Measurements from ENCODE around the gene IL31RA.

IL31RA gene

DNA sequence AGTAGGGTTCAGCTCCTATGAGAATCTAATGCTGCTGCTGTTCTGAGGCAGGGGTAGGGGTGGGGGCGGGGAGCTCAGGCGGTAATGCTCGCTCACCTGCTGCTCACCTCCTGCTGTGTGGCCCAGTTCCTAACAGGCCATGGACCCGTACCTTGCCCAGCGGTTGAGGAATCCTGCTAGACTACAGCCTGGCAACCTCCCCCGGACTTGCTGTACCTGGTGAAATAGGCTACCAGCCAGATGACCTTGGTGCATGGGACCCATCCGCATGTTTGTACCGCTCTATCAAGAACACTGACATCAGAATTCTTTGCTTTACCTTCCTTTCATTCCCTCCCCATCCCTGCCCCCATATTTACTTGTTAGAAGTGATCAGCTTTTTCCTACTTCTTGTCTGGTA lies 15.3 kb downstream of the IL31RA start:
- Histone ChIP-seq H3K36me3 (ENCODE audit: low read length) (no peaks in the 10 kb centered on the region), H3K9me3 (ENCODE audit: insufficient read depth, low read length) (no peaks in the 10 kb centered on the region), H2AFZ (ENCODE audit: low read depth, low read length, severe bottlenecking) (no peak overlapping the region), H3K4me2 (ENCODE audit: low read depth, low read length, poor library complexity, severe bottlenecking) (no peak overlapping the region), H3K27me3 (ENCODE audit: low read length) (no peaks in the 10 kb centered on the region), H3K9ac (ENCODE audit: low read length) (no peak overlapping the region), H3K9me2 (replicated peaks; ENCODE audit: insufficient read depth, low read length) (no peaks in the 10 kb centered on the region), H3K79me2 (ENCODE audit: insufficient read depth, low read length) (no peaks in the 10 kb centered on the region), H3K27ac (ENCODE audit: low read depth, low read length) (no peak overlapping the region), H4K20me1 (ENCODE audit: low read depth, low read length) (no peaks in the 10 kb centered on the region), H3F3A (ENCODE audit: insufficient read depth) (no peaks in the 10 kb centered on the region), H3K4me3 (ENCODE audit: insufficient read depth, low read length, poor library complexity, severe bottlenecking) (no peak overlapping the region)
- no peak for TF ChIP-seq EZH2phosphoT487 (conservative IDR thresholded peaks at IDR 0.05; ENCODE audit: low read length)
- TF ChIP-seq, protein P1, sequence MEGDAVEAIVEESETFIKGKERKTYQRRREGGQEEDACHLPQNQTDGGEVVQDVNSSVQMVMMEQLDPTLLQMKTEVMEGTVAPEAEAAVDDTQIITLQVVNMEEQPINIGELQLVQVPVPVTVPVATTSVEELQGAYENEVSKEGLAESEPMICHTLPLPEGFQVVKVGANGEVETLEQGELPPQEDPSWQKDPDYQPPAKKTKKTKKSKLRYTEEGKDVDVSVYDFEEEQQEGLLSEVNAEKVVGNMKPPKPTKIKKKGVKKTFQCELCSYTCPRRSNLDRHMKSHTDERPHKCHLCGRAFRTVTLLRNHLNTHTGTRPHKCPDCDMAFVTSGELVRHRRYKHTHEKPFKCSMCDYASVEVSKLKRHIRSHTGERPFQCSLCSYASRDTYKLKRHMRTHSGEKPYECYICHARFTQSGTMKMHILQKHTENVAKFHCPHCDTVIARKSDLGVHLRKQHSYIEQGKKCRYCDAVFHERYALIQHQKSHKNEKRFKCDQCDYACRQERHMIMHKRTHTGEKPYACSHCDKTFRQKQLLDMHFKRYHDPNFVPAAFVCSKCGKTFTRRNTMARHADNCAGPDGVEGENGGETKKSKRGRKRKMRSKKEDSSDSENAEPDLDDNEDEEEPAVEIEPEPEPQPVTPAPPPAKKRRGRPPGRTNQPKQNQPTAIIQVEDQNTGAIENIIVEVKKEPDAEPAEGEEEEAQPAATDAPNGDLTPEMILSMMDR (IDR thresholded peaks at IDR 0.05; ENCODE audit: insufficient read depth, low read length, poor library complexity, severe bottlenecking), result no peak

DNA sequence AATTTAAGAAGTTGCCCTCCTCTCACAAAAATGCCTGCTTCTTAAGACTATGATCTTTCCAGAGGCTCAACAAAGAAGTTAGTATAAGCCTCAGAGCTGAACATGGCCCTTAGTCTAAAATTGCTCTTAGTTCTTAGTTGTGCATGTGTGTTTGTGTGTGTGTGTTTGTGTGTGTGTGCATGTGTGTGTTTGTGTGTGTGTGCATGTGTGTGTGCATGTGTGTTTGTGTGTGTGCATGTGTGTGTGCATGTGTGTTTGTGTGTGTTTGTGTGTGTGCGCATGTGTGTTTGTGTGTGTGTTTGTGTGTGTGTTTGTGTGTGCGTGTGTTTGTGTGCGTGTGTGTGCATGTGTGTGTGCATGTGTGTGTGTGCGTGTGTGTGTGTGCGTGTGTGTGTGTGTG lies 15.8 kb downstream of the IL31RA start:
- Histone ChIP-seq H3K4me2 (ENCODE audit: low read depth, low read length, poor library complexity, severe bottlenecking) (no peak overlapping the region), H3K9me2 (replicated peaks; ENCODE audit: insufficient read depth, low read length) (no peaks in the 10 kb centered on the region), H2AFZ (ENCODE audit: low read depth, low read length, severe bottlenecking) (no peak overlapping the region), H3K9ac (ENCODE audit: low read length) (no peak overlapping the region), H3K27ac (ENCODE audit: low read depth, low read length) (no peak overlapping the region), H3F3A (ENCODE audit: insufficient read depth) (no peaks in the 10 kb centered on the region), H3K9me3 (ENCODE audit: insufficient read depth, low read length) (no peaks in the 10 kb centered on the region), H3K27me3 (ENCODE audit: low read length) (no peaks in the 10 kb centered on the region), H4K20me1 (ENCODE audit: low read depth, low read length) (no peaks in the 10 kb centered on the region), H3K36me3 (ENCODE audit: low read length) (no peaks in the 10 kb centered on the region), H3K4me3 (ENCODE audit: insufficient read depth, low read length, poor library complexity, severe bottlenecking) (no peak overlapping the region), H3K79me2 (ENCODE audit: insufficient read depth, low read length) (no peaks in the 10 kb centered on the region)
- no peak for TF ChIP-seq EZH2phosphoT487 (conservative IDR thresholded peaks at IDR 0.05; ENCODE audit: low read length)

DNA sequence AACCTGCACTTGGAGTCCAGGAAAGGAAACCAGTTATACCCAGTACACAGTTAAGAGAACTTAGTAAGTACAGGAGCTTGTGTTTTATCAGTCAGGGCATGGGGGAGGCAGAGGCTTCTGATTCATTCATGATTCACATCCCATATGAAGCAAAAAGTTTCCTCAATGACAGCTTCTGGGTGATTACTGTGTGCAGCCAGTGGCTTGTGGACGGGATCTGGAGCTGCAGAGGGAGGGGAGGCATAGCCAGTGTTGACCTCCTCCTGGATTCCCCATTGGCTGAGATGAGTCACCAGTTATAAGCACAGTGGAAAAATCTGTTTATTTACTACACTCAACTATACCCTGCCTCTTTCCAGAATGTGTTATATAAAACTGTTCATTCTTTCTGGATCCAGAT lies 17.7 kb downstream of the IL31RA start:
- Histone ChIP-seq H3K36me3 (ENCODE audit: low read length) (no peaks in the 10 kb centered on the region), H3K4me3 (ENCODE audit: insufficient read depth, low read length, poor library complexity, severe bottlenecking) (no peak overlapping the region), H3K9me2 (replicated peaks; ENCODE audit: insufficient read depth, low read length) (no peaks in the 10 kb centered on the region), H3K27ac (ENCODE audit: low read depth, low read length) (no peak overlapping the region), H3K27me3 (ENCODE audit: low read length) (no peaks in the 10 kb centered on the region), H3F3A (ENCODE audit: insufficient read depth) (no peaks in the 10 kb centered on the region), H2AFZ (ENCODE audit: low read depth, low read length, severe bottlenecking) (no peak overlapping the region), H3K79me2 (ENCODE audit: insufficient read depth, low read length) (no peaks in the 10 kb centered on the region), H3K9me3 (ENCODE audit: insufficient read depth, low read length) (no peaks in the 10 kb centered on the region), H4K20me1 (ENCODE audit: low read depth, low read length) (no peaks in the 10 kb centered on the region), H3K9ac (ENCODE audit: low read length) (no peak overlapping the region), H3K4me2 (ENCODE audit: low read depth, low read length, poor library complexity, severe bottlenecking) (no peak overlapping the region)
- TF ChIP-seq, protein P1 (IDR thresholded peaks at IDR 0.05; ENCODE audit: insufficient read depth, low read length, poor library complexity, severe bottlenecking), result no peak
- TF ChIP-seq EZH2phosphoT487 (conservative IDR thresholded peaks at IDR 0.05; ENCODE audit: low read length), result no peak

DNA sequence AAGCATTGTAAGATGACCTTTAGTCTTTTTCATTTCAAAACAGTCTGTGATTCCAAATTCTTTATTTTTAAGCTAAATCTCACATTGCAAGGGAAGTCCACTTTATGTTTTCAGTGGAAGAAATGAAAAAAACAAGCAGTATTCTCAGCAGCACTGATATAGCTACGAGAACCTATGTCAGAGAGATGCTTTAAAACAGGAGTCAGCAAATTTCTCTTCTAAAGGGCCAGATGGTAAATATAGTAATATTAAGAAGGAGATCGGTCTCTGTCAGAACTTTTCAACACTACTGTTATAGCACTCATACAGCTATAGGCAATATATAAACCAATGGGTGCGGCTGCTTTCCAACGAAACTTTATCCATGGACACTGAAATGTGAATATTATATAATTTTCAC lies 18.7 kb downstream of the IL31RA start:
- H3K27me3 ChIP-seq (ENCODE audit: low read length), result no peaks in the 10 kb centered on the region
- H3K36me3 ChIP-seq (ENCODE audit: low read length), result no peaks in the 10 kb centered on the region
- H3K27ac ChIP-seq (ENCODE audit: low read depth, low read length), result no peak overlapping the region
- TF ChIP-seq EZH2phosphoT487 (conservative IDR thresholded peaks at IDR 0.05; ENCODE audit: low read length), result no peak
- TF ChIP-seq, protein P1 (IDR thresholded peaks at IDR 0.05; ENCODE audit: insufficient read depth, low read length, poor library complexity, severe bottlenecking), result no peak
- H3K9me3 ChIP-seq (ENCODE audit: insufficient read depth, low read length), result no peaks in the 10 kb centered on the region
- H3K79me2 ChIP-seq (ENCODE audit: insufficient read depth, low read length), result no peaks in the 10 kb centered on the region
- no peaks in the 10 kb centered on the region for H3K9me2 ChIP-seq (replicated peaks; ENCODE audit: insufficient read depth, low read length)
- no peaks in the 10 kb centered on the region for H3F3A ChIP-seq (ENCODE audit: insufficient read depth)
- H4K20me1 ChIP-seq (ENCODE audit: low read depth, low read length), result no peaks in the 10 kb centered on the region
- no peak overlapping the region for H3K9ac ChIP-seq (ENCODE audit: low read length)
- no peak overlapping the region for H3K4me3 ChIP-seq (ENCODE audit: insufficient read depth, low read length, poor library complexity, severe bottlenecking)
- H2AFZ ChIP-seq (ENCODE audit: low read depth, low read length, severe bottlenecking), result no peak overlapping the region
- H3K4me2 ChIP-seq (ENCODE audit: low read depth, low read length, poor library complexity, severe bottlenecking), result no peak overlapping the region

Data from SU-DHL-6 (cell line).